Measurements from ENCODE around the gene FAM32A.

FAM32A gene

DNA sequence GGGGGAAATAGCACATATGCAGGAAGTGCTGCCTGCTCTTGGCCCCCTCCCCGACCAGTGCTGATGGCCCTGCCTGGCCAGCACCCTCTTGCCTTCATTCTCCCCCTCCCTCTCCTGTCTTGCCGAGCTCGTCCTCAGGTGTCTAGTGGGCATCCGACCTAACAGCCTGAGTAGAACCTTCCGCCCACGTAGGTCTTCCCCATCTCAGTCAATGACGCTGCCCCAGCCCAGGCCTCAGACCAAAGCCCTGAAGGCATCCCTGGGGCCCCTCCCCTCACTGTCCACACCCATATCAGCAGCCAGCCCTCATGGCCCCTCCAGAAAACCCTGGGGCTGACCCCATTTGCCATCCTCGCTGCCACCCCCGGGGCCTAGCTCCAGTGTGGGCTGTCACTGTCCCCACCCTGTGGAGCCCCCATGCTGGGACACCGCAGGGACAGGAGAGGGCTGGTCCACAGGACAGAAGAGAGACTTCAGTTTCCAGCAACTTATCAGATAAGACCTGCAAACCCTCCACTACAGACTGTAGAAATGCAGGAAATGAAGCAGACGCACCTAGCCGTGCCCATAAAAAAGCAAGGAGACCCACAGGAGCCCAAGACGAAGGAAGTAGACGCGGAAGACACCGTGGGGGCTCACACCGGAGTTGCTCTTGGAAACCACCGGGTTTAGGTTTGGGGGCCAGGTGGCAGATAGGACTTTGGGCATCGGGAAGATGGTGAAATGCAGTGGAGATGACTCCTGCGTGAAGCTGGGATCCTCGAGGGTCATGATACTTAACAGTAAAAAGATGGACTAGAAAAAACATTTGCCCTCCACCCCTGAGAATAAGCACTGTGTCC is 50.8 kb downstream of the FAM32A start:
- no peak overlapping the region for H3K4me3 ChIP-seq (ENCODE audit: low read length)
- no peaks in the 10 kb centered on the region for H3K4me1 ChIP-seq (ENCODE audit: insufficient read depth, low read length)
- no peaks in the 10 kb centered on the region for H3K27me3 ChIP-seq (ENCODE audit: insufficient read depth, low read length)
- H3K36me3 ChIP-seq (ENCODE audit: insufficient read depth, low read length), result peaks cover 25% of the 10 kb centered on the region
- H3K9me3 ChIP-seq (ENCODE audit: low read length), result no peaks in the 10 kb centered on the region
- no peak overlapping the region for H2AFZ ChIP-seq (ENCODE audit: low read depth, low read length)

Measured in neuron (in vitro differentiated cells).